GM06990 (cell line): Measurements from ENCODE around the gene ABCC9.

Source experiments
- DNase-seq: peaks from one replicate; pipeline ENCODE4 v3.0.0-alpha.2; 2011; ENCODE audit not compliant: insufficient read length; ENCODE audit errors: extremely low read depth
- H3K27me3 ChIP-seq: replicated peaks from 2 replicates; pipeline ENCODE4 v1.6.0; 2011; ENCODE audit warnings: low read length; ENCODE audit not compliant: control insufficient read depth, insufficient read depth
- H3K36me3 ChIP-seq: 2 replicates; pipeline ENCODE4 v1.5.1; 2011; ENCODE audit warnings: low read length; ENCODE audit not compliant: control insufficient read depth, insufficient read depth
- H3K4me3 ChIP-seq: replicated peaks from 2 replicates; pipeline ENCODE4 v1.5.1; 2011; ENCODE audit warnings: low read depth, mild to moderate bottlenecking, control low read depth, low read length
- CTCF ChIP-seq: IDR thresholded peaks from 2 replicates; pipeline ENCODE4 v1.5.1; 2011; ENCODE audit warnings: low read length, control low read depth, mild to moderate bottlenecking, inconsistent platforms; ENCODE audit not compliant: insufficient read depth, poor library complexity, severe bottlenecking

Gene ABCC9

GRCh38 chr12:21831791-21832344 lies 109.4 kb downstream of the ABCC9 start:
- DNase-seq: no peak
- H3K36me3 ChIP-seq: no peaks in the 10 kb centered on the region
- no peaks in the 10 kb centered on the region for H3K27me3 ChIP-seq
- no peak overlapping the region for H3K4me3 ChIP-seq
- no peak for TF ChIP-seq CTCF

GRCh38 chr12:21828779-21829178 lies 112.4 kb downstream of the ABCC9 start:
- no peaks in the 10 kb centered on the region for H3K27me3 ChIP-seq
- no peak for DNase-seq
- no peaks in the 10 kb centered on the region for H3K36me3 ChIP-seq
- TF ChIP-seq CTCF: no peak
- H3K4me3 ChIP-seq: no peak overlapping the region

- DNase-seq: no peak
- Histone ChIP-seq H3K4me3 (no peak overlapping the region), H3K27me3 (no peaks in the 10 kb centered on the region), H3K36me3 (no peaks in the 10 kb centered on the region)
- TF ChIP-seq CTCF: no peak
Observed at GRCh38 chr12:21828136-21828775, 113.0 kb downstream of the ABCC9 start.

GRCh38 chr12:21827083-21827482 lies 114.1 kb downstream of the ABCC9 start:
- H3K36me3 ChIP-seq: no peaks in the 10 kb centered on the region
- no peak for DNase-seq
- no peak overlapping the region for H3K4me3 ChIP-seq
- no peaks in the 10 kb centered on the region for H3K27me3 ChIP-seq
- TF ChIP-seq CTCF: no peak

GRCh38 chr12:21826618-21826910 lies 114.7 kb downstream of the ABCC9 start:
- no peaks in the 10 kb centered on the region for H3K36me3 ChIP-seq
- no peak overlapping the region for H3K4me3 ChIP-seq
- H3K27me3 ChIP-seq: no peaks in the 10 kb centered on the region
- no peak for DNase-seq
- TF ChIP-seq CTCF: no peak
